T-helper 17 cell (primary cell): ENCODE data around the gene ABLIM2. TPM values are rescaled to one million over a fixed set of nuclear protein-coding genes. Genes with fewer than 3 reads are reported as not detected.

Experiments
- ATAC-seq: fragments of 150-1000 bp; cut with Tn5 transposase; 2 replicates; pipeline ENCODE4 v1.10.0; 2021; ENCODE audit warnings: mild to moderate bottlenecking, moderate library complexity
- DNase-seq, 3 donors: peaks; one replicate each; pipeline versions ENCODE4 v3.0.0 to v3.0.0-alpha.2; 2020 to 2021
- H3K9me3 ChIP-seq: one replicate; pipeline ENCODE4 v1.7.0; 2013; ENCODE audit warnings: low read length, mild to moderate bottlenecking; ENCODE audit not compliant: control insufficient read depth, poor library complexity, severe bottlenecking
- H3K27ac Mint-ChIP-seq: one replicate; pipeline ENCODE4 v1.8.0; 2022; ENCODE audit warnings: mild to moderate bottlenecking, moderate library complexity, mixed read lengths
- H3K27me3 Mint-ChIP-seq: one replicate; pipeline ENCODE4 v1.8.0; 2022; ENCODE audit warnings: mixed read lengths
- H3K36me3 Mint-ChIP-seq: one replicate; pipeline ENCODE4 v1.8.0; 2022; ENCODE audit warnings: low read depth, mixed read lengths
- H3K4me1 Mint-ChIP-seq: one replicate; pipeline ENCODE4 v1.8.0; 2022; ENCODE audit warnings: mild to moderate bottlenecking, mixed read lengths
- H3K4me3 Mint-ChIP-seq: one replicate; pipeline ENCODE4 v1.8.0; 2022; ENCODE audit warnings: mild to moderate bottlenecking, moderate library complexity, mixed read lengths
- total RNA-seq, 4 donors: library from RNA in 2 of 4; stranded (reverse) in 2 of 4; gene quantifications; one replicate each; pipeline ENCODE4 v1.2.3 and lab custom pipeline; 2022 to 2026

The ABLIM2 gene
- total RNA-seq, 2 donors from 2014 or later: 4.1 to 4.3 TPM

- Mint-ChIP-seq H3K4me1 (peaks cover 9% of the 10 kb centered on the region), H3K36me3 (peaks cover 2% of the 10 kb centered on the region), H3K27me3 (peaks cover 5% of the 10 kb centered on the region), H3K27ac (peak overlapping the region; percentile 45), H3K4me3 (no peak overlapping the region)
- no peaks in the 10 kb centered on the region for H3K9me3 ChIP-seq
- no peak for ATAC-seq
- no peak for DNase-seq
These were observed 28.1 kb downstream of the ABLIM2 start for GRCh38 chr4:8130346-8131066.

GRCh38 chr4:8129785-8130184, 28.8 kb downstream of the ABLIM2 start:
- Mint-ChIP-seq H3K4me3 (no peak overlapping the region), H3K27ac (no peak overlapping the region), H3K36me3 (peaks cover under 1% of the 10 kb centered on the region), H3K4me1 (peaks cover 7% of the 10 kb centered on the region), H3K27me3 (peaks cover 3% of the 10 kb centered on the region)
- ATAC-seq (no peak), DNase-seq (no peak)
- H3K9me3 ChIP-seq: no peaks in the 10 kb centered on the region

- ATAC-seq (no peak), DNase-seq (no peak)
- no peak overlapping the region for H3K27ac Mint-ChIP-seq
- peaks cover 6% of the 10 kb centered on the region for H3K4me1 Mint-ChIP-seq
- H3K9me3 ChIP-seq: no peaks in the 10 kb centered on the region
- H3K4me3 Mint-ChIP-seq: no peak overlapping the region
- H3K27me3 Mint-ChIP-seq: no peaks in the 10 kb centered on the region
- no peaks in the 10 kb centered on the region for H3K36me3 Mint-ChIP-seq
These were observed 29.5 kb downstream of the ABLIM2 start for GRCh38 chr4:8129136-8129535.

GRCh38 chr4:8128100-8128856, 30.3 kb downstream of the ABLIM2 start:
- no peak for ATAC-seq
- no peak overlapping the region for H3K4me3 Mint-ChIP-seq
- H3K9me3 ChIP-seq: no peaks in the 10 kb centered on the region

GRCh38 chr4:8127051-8127826, 31.4 kb downstream of the ABLIM2 start:
- DNase-seq: no peak

More at GRCh38 chr4:8128100-8128856, 30.3 kb downstream of the ABLIM2 start:
- H3K4me1 Mint-ChIP-seq: peaks cover 7% of the 10 kb centered on the region
- H3K27ac Mint-ChIP-seq: no peak overlapping the region
- H3K27me3 Mint-ChIP-seq: no peaks in the 10 kb centered on the region
- DNase-seq: no peak
- H3K36me3 Mint-ChIP-seq: no peaks in the 10 kb centered on the region

GRCh38 chr4:8126523-8126922, 32.1 kb downstream of the ABLIM2 start:
- ATAC-seq: no peak
- no peaks in the 10 kb centered on the region for H3K9me3 ChIP-seq
- H3K27ac Mint-ChIP-seq: no peak overlapping the region
- H3K27me3 Mint-ChIP-seq: no peaks in the 10 kb centered on the region
- no peak for DNase-seq
- no peak overlapping the region for H3K4me3 Mint-ChIP-seq
- no peaks in the 10 kb centered on the region for H3K36me3 Mint-ChIP-seq
- peaks cover 7% of the 10 kb centered on the region for H3K4me1 Mint-ChIP-seq

More at GRCh38 chr4:8127051-8127826, 31.4 kb downstream of the ABLIM2 start:
- no peak overlapping the region for H3K4me3 Mint-ChIP-seq
- no peak overlapping the region for H3K27ac Mint-ChIP-seq
- ATAC-seq: no peak
- no peaks in the 10 kb centered on the region for H3K27me3 Mint-ChIP-seq
- peaks cover 6% of the 10 kb centered on the region for H3K4me1 Mint-ChIP-seq
- no peaks in the 10 kb centered on the region for H3K9me3 ChIP-seq
- H3K36me3 Mint-ChIP-seq: no peaks in the 10 kb centered on the region

- Mint-ChIP-seq H3K27me3 (no peaks in the 10 kb centered on the region), H3K4me3 (no peak overlapping the region), H3K4me1 (peaks cover 5% of the 10 kb centered on the region), H3K36me3 (no peaks in the 10 kb centered on the region), H3K27ac (no peak overlapping the region)
- DNase-seq (no peak), ATAC-seq (no peak)
- no peaks in the 10 kb centered on the region for H3K9me3 ChIP-seq
These were observed 33.0 kb downstream of the ABLIM2 start for GRCh38 chr4:8125526-8126056.

GRCh38 chr4:8123870-8124269, 34.7 kb downstream of the ABLIM2 start:
- no peak for ATAC-seq
- H3K9me3 ChIP-seq: no peaks in the 10 kb centered on the region
- no peak for DNase-seq
- H3K4me1 Mint-ChIP-seq: peaks cover 5% of the 10 kb centered on the region
- no peak overlapping the region for H3K27ac Mint-ChIP-seq
- no peaks in the 10 kb centered on the region for H3K27me3 Mint-ChIP-seq
- H3K36me3 Mint-ChIP-seq: no peaks in the 10 kb centered on the region
- no peak overlapping the region for H3K4me3 Mint-ChIP-seq

GRCh38 chr4:8123389-8123788, 35.2 kb downstream of the ABLIM2 start:
- no peak for DNase-seq
- H3K9me3 ChIP-seq: no peaks in the 10 kb centered on the region
- Mint-ChIP-seq H3K4me3 (no peak overlapping the region), H3K36me3 (no peaks in the 10 kb centered on the region), H3K27ac (no peak overlapping the region), H3K27me3 (no peaks in the 10 kb centered on the region), H3K4me1 (peaks cover 5% of the 10 kb centered on the region)
- ATAC-seq: no peak

GRCh38 chr4:8122746-8123145, 35.9 kb downstream of the ABLIM2 start:
- Mint-ChIP-seq H3K27ac (no peak overlapping the region), H3K4me3 (no peak overlapping the region), H3K4me1 (peaks cover 5% of the 10 kb centered on the region), H3K27me3 (no peaks in the 10 kb centered on the region), H3K36me3 (no peaks in the 10 kb centered on the region)
- DNase-seq (no peak), ATAC-seq (no peak)
- H3K9me3 ChIP-seq: no peaks in the 10 kb centered on the region

- H3K9me3 ChIP-seq: no peaks in the 10 kb centered on the region
- Mint-ChIP-seq H3K27me3 (no peaks in the 10 kb centered on the region), H3K4me1 (peaks cover 5% of the 10 kb centered on the region)
These were observed 37.2 kb downstream of the ABLIM2 start for GRCh38 chr4:8121292-8122015.

GRCh38 chr4:8120501-8120900, 38.1 kb downstream of the ABLIM2 start:
- no peaks in the 10 kb centered on the region for H3K9me3 ChIP-seq
- ATAC-seq: no peak
- no peaks in the 10 kb centered on the region for H3K27me3 Mint-ChIP-seq
- no peak overlapping the region for H3K4me3 Mint-ChIP-seq
- no peaks in the 10 kb centered on the region for H3K36me3 Mint-ChIP-seq
- H3K4me1 Mint-ChIP-seq: peaks cover 8% of the 10 kb centered on the region
- H3K27ac Mint-ChIP-seq: no peak overlapping the region
- no peak for DNase-seq

More at GRCh38 chr4:8121292-8122015, 37.2 kb downstream of the ABLIM2 start:
- Mint-ChIP-seq H3K36me3 (no peaks in the 10 kb centered on the region), H3K4me3 (no peak overlapping the region), H3K27ac (no peak overlapping the region)
- ATAC-seq (no peak), DNase-seq (no peak)
